IPS DF 19.7 (cell line): ENCODE measurements around the gene KLK10.
"Not testable (repeated sequence)": the region's sequence is repeated elsewhere in the genome, so short reads cannot be mapped to it uniquely, and the experiment has no call there.

ENCODE experiments used
- DNase-seq: peaks from one replicate; pipeline ENCODE4 v3.0.0-alpha.2; 2013; ENCODE audit warnings: low read depth, low spot score

Gene KLK10

GRCh38 chr19:51001515-51001914, 18.0 kb downstream of the KLK10 start, which contains the start of gene KLK8:
KLK8 (minus strand) TSS chr19:51001604; CDS start chr19:51001167, 437 bp downstream.
- DNase-seq, result no peak

- no peak for DNase-seq
Measured at GRCh38 chr19:51000981-51001380, 18.5 kb downstream of the KLK10 start.

- DNase-seq, result no peak
Measured at GRCh38 chr19:51000426-51000825, 19.1 kb downstream of the KLK10 start.

DNA sequence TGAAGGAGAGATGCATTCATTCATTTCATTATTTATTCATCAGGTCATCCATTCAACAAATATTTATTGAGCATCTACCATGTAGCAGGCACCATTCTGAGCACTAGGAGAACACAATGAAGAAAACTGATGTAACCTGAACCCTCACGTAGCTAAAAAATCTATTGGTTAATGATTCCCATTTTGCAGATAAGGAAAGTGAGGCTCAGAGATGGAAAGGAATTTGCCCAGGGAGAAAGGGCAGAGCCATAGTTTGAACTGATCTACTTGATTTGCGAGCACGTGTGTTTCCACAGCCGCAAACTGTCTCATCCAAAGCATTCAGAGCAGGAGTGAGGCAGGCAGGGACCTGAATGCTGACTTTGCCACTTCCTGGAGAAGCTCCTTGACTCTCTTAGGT, 20.8 kb downstream of the KLK10 start:
- no peak for DNase-seq

DNA sequence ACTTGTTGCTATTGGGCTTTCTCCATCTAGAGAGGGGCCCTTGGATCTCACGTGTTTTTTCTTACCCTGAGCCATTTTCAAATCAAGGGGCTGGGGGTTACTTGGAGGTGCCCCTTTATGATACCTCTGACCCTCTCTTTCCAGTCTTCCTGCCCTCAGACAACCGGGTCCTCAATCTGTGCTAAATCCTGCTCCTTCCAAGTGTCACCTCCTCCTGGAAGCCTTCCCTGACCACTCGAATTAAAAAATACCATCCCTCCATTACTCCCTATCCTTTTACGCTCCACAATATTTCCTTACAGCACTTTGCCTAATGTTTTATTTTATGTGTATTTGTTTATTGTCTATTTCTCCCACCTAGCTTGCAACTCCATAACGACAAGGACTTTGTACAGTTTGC, 21.4 kb downstream of the KLK10 start:
- DNase-seq, result no peak

- DNase-seq, result no peak
Measured at GRCh38 chr19:50994129-50994528, 25.4 kb downstream of the KLK10 start.

DNA sequence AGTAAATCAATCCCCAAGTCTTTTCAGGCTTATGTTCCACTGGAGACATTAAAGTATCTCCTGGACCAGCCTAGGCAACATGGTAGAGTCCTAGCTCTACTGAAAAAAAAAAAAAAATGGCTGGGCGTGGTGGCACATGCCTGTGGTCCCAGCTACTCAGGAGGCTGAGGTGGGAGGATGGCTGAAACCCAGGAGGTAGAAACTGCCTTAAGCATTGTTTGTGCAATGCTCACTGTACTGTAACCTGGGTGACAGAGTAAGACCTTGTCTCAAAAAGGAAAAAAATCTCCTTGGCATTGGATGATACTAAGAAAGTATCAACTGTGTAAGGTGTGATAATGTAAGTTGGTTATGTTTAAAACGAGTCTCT, 26.9 kb downstream of the KLK10 start:
- no peak for DNase-seq

- not testable (repeated sequence) for DNase-seq
Measured at GRCh38 chr19:50984416-50984815, 35.1 kb downstream of the KLK10 start.

DNA sequence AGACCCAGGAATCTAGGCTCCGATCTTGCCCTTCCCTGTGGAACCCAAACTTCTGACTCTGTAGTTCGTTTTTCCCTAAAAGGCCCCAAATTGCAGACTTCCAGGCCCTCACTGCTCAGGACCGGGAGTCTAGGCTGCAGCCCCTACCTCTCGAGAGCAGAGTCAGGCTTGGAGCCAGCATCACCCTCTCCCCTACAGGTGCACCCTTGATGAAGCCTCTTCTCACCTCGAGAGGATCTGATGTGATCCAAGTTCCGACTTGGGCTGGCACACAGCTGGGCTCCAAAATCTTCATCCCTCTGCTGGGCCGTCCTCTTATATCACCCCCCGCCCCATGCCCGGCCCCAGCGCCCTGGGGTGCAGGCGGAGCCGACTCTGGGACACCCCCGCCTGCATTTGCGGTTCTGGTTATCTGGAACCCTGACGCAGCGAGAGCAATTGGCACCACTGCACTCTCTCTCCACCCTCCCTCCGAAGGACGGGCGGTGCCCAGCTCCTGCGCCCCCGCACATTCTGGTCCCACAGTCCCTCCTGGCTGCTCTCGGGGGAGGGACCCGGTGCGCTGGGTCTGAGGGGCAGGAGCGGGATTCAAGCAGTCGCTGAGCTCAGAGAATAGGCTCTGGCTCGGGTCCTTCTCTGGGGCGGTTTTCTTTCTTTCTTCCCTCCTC, 35.8 kb downstream of the KLK10 start, which contains the start of gene KLK7:
KLK7 (minus strand) TSS at position 293 of the 668 bp plus-strand sequence. CDS start 1,518 bp downstream, outside the sequence.
- no peak for DNase-seq

GRCh38 chr19:50982186-50982585, 37.3 kb downstream of the KLK10 start:
- DNase-seq, result no peak

DNA sequence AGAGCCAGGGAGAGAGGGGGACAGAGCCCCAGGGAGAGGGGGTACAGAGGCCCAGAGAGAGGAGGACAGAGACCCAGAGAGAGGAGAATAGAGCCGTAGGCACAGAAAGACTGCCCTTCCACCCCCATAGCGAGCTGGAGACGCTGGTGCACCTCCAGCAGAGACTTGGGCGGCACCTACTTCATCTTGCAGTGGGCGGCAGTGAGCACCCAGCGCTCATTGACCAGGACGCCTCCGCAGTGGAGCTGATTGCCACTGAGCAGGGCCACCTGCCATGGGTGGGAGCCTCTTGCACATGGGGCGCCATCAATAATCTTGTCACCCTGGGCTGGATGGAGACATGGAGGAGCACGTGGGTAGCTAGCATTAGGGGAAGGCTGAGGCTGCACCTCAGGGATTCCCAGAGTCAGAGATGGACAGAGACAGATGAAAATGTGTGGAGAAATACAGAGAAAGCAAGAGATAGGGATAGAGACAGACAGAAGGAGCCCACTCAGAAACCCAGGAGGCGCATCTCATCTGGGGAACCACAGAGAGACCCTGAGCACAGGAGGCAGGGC, 37.8 kb downstream of the KLK10 start:
- DNase-seq, result no peak

- no peak for DNase-seq
Measured at GRCh38 chr19:50980208-50980607, 39.3 kb downstream of the KLK10 start.

GRCh38 chr19:50979758-50980157, 39.8 kb downstream of the KLK10 start:
- no peak for DNase-seq

DNA sequence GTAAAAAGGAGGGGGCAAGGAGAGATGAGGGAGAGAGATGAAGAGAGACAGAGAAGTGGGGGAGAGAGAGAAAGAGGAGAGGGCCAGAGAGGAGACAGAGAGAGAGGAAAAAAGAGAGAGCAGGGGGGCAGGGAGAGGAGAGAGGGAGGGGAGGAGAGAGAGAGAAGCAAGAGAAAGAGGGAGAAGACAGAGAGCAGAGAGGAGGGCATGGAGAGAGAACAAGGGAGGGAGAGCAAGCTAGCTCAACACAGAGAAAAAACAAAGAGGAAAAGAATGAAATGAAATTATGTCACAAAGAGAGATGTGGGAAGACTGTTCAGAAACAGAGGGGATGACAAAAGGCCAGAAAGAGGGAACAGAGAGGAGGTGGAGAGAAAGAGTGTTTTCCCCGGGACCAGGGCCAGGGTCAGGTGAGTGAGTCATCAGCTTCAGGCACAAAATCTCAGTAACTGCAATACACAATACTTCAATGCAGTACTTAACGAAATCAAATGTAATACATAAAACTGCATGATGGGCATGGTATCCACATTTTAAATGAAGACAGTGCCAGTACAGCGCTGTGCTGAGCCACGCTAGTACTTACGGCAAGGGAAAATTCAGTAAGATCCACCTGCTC, 40.6 kb downstream of the KLK10 start:
- no peak for DNase-seq

DNA sequence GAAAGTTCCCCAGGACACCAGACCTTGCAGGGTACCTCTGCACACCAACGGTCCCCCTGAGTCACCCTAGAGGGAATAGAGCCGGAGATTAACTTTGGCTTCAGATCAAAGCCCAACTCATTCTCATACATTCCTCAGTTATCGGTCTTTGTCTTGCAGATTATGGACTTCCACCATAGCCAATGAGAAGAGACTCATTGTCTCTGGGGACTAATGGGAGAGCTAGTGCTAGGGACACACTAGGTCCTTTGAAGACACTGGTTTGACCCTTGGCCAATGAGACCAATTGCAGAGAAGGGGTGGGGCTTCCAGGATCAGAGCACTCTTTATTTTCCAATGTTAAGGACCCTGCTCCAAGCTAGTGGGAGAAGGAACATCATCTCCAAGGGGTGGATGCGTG, 41.9 kb downstream of the KLK10 start:
- no peak for DNase-seq

DNA sequence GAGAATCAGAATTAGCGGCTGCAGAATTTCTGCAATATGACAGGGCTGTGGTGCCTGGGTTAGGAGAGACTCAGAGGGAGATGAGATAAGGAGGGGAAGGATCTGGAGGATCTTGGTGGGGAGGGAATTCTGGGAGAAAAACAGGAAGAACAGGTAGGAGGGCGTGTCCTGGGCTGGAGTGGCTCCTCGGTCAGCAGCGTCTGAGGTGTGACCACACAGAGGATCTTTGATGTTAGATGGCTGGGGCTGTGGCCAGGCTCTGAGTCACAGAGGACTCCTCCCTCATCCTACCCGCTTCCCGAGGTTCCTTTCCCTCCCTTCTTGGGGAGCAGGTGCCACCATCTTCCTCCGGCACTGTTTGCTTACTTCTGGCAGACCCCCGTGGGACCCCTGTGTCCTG, 43.7 kb downstream of the KLK10 start:
- no peak for DNase-seq

GRCh38 chr19:50974702-50975556, 44.6 kb downstream of the KLK10 start:
- no peak for DNase-seq

DNA sequence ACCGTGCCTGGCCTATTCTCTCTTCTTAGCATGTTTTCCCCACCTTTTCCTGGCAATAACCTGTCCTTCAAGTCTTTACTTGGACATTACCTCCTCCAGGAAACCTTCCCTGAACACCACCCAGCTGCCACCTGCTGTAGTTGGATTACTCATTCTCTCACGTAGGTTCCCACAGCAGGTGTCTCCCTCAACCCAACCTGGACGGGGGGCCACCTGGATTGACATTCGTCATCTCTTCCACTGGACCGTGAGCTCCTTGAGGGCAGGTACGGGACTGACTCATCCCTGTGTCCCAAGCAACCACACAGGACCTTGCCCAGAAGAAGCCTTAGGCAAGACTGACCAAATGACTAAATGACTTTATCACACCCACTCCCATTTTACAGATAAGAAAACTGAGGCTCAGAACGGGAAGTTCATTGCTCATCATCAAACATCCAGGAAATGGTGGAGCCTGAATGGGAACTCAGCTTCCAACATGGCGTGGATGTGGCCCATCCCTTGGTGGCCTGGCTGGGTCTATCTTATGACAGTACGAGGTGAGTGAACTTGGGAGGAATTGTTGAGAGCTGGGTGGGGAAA, 46.6 kb downstream of the KLK10 start:
- no peak for DNase-seq

DNA sequence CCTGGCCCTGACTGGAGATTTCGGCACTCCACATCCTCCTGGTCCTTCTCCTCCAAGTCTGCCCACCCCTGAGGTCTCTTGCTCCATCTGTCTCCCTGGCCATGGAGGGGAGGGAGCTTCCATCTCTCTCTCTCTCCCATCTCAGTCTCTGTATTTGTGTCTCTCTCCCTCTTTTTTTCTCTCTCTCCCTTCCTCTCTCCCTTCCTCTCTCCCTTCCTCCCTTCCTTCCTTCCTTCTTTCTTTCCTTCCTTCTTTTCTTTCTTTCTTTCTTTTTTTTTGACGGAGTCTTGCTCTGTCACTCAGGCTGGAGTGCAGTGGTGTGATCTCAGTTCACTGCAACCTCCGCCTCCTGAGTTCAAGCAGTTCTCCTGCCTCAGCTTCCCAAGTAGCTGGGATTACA, 49.7 kb downstream of the KLK10 start:
- DNase-seq, result not testable (repeated sequence)

DNA sequence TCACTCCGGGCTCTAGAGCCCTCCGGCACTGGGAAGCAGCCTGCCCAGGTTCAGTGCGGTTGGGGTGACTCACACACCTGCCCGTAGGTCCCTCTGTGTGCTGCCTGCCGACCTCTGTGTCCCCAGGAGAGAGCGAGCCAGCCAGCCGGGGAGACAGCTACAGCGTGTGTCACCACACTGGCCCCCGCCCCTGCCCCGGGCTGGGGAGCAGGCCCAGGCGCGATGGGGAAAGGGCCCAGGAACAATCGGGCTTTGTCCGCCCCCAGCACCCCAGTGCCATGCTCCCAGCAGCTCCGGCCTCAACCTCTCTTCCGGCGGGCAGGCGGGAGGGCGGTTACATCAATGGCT, 50.1 kb downstream of the KLK10 start, which contains the start of gene KLK6:
KLK6 (minus strand) TSS at position 179 of the 348 bp plus-strand sequence. CDS start 1,487 bp downstream, outside the sequence.
- no peak for DNase-seq

- no peak for DNase-seq
Measured at GRCh38 chr19:50968716-50969412, 50.6 kb downstream of the KLK10 start.
